ENCODE measurements around the gene SLC9C1.

- TF ChIP-seq EP300 (IDR thresholded peaks at IDR 0.05; ENCODE audit: borderline replicate concordance): no peak
- no peak for TF ChIP-seq TEAD4 (IDR thresholded peaks at IDR 0.05)
- no peak for TF ChIP-seq CREB1 (IDR thresholded peaks at IDR 0.05; ENCODE audit: low read depth)
- no peak for TF ChIP-seq CEBPB (IDR thresholded peaks at IDR 0.05)
- no peak for TF ChIP-seq RAD21 (IDR thresholded peaks at IDR 0.05; ENCODE audit: low read depth)
- no peak for TF ChIP-seq REST (IDR thresholded peaks at IDR 0.05; ENCODE audit: low read depth)
- TF ChIP-seq MAX (IDR thresholded peaks at IDR 0.05): no peak
- TF ChIP-seq TAF1 (IDR thresholded peaks at IDR 0.05; ENCODE audit: low read depth): no peak
- TF ChIP-seq YY1 (IDR thresholded peaks at IDR 0.05; ENCODE audit: low read depth): no peak
- no peak for TF ChIP-seq ZBTB7A (IDR thresholded peaks at IDR 0.05; ENCODE audit: low read depth)
- no peak for TF ChIP-seq FOXM1 (IDR thresholded peaks at IDR 0.05; ENCODE audit: borderline replicate concordance, low read depth)
- TF ChIP-seq EGR1 (IDR thresholded peaks at IDR 0.05): no peak
Measured at GRCh38 chr3:112092496-112093179, 201.4 kb downstream of the SLC9C1 start.

Measured in Ishikawa (cell line).